Subcutaneous abdominal adipose tissue (tissue), 5 donors: Measurements from ENCODE around the gene SYCP2L.

Experiments used
- H3K27ac ChIP-seq: one replicate; pipeline ENCODE4 v1.7.0; 2013; ENCODE audit warnings: low read depth, mild to moderate bottlenecking, inconsistent platforms, low read length, moderate library complexity
- H3K27me3 ChIP-seq, 5 donors: one replicate each; pipeline ENCODE4 v1.7.0; 2013; ENCODE audit warnings: low read length in 5 of 5, inconsistent platforms in 1 of 5; ENCODE audit not compliant: control insufficient read depth in 5 of 5, insufficient read depth in 4 of 5
- H3K36me3 ChIP-seq, 5 donors: one replicate each; pipeline ENCODE4 v1.7.0; 2013; ENCODE audit warnings: low read length in 5 of 5; ENCODE audit not compliant: control insufficient read depth in 5 of 5, insufficient read depth in 5 of 5
- H3K4me1 ChIP-seq, 5 donors: one replicate each; pipeline ENCODE4 v1.7.0; 2013; ENCODE audit warnings: low read length in 5 of 5, mild to moderate bottlenecking in 3 of 5, moderate library complexity in 1 of 5; ENCODE audit not compliant: control insufficient read depth in 5 of 5, insufficient read depth in 5 of 5
- H3K4me3 ChIP-seq, 5 donors: one replicate each; pipeline ENCODE4 v1.7.0; 2013; ENCODE audit warnings: low read length in 5 of 5, low read depth in 1 of 5
- H3K9ac ChIP-seq, 5 donors: one replicate each; pipeline ENCODE4 v1.7.0; 2013; ENCODE audit warnings: low read length in 5 of 5, mild to moderate bottlenecking in 4 of 5, moderate library complexity in 3 of 5
- H3K9me3 ChIP-seq, 5 donors: one replicate each; pipeline ENCODE4 v1.7.0; 2013; ENCODE audit warnings: low read length in 5 of 5; ENCODE audit not compliant: control insufficient read depth in 5 of 5
- donor health status: healthy.
- donor health status: healthy.
- donor health status: healthy.
- donor health status: healthy.
- donor health status: healthy.

SYCP2L gene

DNA sequence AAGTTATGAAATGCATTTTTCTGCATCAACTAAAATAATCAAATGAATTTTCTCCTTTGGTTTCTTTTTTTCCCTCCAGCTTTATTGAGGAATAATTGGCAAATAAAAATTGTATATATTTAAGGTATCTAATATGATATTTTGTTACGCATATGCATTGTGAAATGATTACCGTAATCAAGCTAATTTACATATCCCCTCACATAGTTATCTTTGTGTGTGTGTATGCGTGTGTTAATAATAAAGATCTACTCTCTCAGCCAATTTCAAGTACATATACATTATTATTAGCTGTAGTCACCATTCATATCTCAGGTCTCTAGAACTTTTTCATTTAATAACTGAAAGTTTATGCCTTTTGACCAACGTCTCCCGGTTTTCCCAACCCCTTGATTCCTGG lies 61.1 kb downstream of the SYCP2L start:
- no peak overlapping the region for H3K9ac ChIP-seq
- H3K27ac ChIP-seq, result no peak overlapping the region
- H3K27me3 ChIP-seq, result no peaks in the 10 kb centered on the region
- no peaks in the 10 kb centered on the region for H3K4me1 ChIP-seq
- no peaks in the 10 kb centered on the region for H3K36me3 ChIP-seq
- no peaks in the 10 kb centered on the region for H3K9me3 ChIP-seq
- no peak overlapping the region for H3K4me3 ChIP-seq

DNA sequence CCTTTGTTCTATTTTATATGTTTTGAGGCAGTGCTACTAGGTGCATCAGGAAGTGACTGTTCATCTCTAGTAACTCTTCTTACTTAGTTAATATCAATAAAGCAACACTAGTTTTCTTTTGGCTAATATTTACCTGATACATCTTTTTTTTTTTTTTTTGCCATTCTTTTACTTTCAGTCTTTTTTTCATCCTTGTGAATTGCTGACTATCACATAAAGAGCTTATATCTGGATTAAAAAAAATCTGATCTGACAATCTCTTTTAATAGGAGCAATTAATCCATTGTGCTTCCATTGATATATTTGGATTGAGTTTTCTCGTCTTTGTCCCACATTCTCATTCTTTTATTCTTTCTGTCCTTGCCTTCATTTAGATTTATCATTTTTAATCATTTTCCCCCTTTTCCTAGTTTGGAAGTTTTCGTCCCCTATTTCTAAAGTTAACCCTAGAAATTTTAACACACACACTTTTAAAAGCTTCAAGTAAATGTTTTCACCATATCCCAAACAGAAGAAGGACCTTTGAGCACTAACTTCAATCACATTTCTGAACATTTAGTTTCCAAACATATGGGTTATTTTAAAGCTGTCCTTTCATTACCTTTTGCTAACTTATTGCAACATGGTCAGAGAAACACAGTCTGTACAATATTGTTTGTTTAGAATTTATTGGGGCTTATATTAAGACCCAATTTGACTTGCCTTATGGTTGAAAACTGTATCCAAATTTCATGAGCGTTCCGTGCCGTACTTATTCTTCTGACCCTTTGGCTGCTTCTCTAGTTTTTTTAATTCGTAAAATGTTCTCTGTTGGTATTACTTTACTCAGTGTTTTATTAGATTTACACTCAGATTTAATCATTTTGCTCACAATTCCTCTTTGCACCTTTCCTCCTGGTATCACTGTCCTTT lies 63.0 kb downstream of the SYCP2L start:
- no peak overlapping the region for H3K27ac ChIP-seq
- no peaks in the 10 kb centered on the region for H3K27me3 ChIP-seq
- H3K4me1 ChIP-seq, result no peaks in the 10 kb centered on the region
- no peak overlapping the region for H3K9ac ChIP-seq
- no peaks in the 10 kb centered on the region for H3K9me3 ChIP-seq
- H3K36me3 ChIP-seq, result no peaks in the 10 kb centered on the region
- no peak overlapping the region for H3K4me3 ChIP-seq

DNA sequence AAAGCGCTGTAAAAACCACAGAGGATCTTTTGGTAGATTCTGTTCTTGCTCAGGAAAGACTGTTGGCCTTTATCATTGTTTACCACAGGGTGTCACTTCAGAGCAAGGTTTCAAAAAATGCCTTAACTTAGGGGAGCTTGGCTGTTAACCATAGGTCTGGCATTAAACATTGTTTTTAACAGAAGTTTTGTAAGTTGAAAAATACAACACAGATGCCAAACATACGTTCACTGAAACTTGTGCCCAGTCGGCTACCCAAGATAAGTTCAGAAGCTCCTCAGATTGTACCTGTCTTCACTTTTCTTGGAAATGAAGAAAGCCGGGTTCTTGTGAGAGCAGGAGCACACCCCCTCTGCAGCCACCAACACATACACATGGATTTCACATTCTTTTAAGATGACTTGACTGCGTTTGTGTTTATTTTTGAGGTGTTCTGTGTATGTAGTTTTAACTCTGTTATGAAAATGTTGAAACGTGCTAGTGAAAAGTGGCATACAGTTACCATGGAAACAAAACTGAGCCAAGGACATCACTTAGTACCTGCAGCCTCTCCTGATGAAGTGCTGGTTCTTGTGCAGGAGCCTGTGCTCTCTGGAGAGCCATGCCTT lies 64.9 kb downstream of the SYCP2L start:
- no peaks in the 10 kb centered on the region for H3K9me3 ChIP-seq
- no peak overlapping the region for H3K4me3 ChIP-seq
- no peak overlapping the region for H3K9ac ChIP-seq
- H3K4me1 ChIP-seq, result no peaks in the 10 kb centered on the region
- H3K27me3 ChIP-seq, result no peaks in the 10 kb centered on the region
- no peaks in the 10 kb centered on the region for H3K36me3 ChIP-seq
- no peak overlapping the region for H3K27ac ChIP-seq

DNA sequence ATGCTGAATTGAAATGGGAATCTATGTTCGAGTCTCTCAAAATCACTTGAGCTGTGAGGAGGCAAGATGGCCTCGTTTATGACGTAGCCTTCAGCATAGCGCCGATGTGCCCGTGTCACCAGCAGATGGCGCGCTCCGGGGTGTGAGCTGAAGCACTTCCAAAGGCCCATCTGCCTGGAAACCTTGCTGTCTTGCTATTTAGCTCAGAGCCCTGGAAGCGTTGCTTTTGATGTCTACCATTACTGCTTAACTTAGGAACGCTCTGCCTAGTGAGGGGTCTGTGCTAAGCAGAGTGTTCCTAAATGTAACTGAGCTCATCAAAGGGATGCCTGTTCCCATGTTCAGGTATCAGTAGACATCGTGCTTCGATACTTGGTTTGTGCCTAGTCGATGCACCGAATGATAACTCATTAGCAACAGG lies 67.7 kb downstream of the SYCP2L start:
- H3K9ac ChIP-seq, result no peak overlapping the region
- H3K4me1 ChIP-seq, result no peaks in the 10 kb centered on the region
- no peaks in the 10 kb centered on the region for H3K36me3 ChIP-seq
- no peak overlapping the region for H3K4me3 ChIP-seq
- no peaks in the 10 kb centered on the region for H3K9me3 ChIP-seq
- no peaks in the 10 kb centered on the region for H3K27me3 ChIP-seq
- H3K27ac ChIP-seq, result no peak overlapping the region

DNA sequence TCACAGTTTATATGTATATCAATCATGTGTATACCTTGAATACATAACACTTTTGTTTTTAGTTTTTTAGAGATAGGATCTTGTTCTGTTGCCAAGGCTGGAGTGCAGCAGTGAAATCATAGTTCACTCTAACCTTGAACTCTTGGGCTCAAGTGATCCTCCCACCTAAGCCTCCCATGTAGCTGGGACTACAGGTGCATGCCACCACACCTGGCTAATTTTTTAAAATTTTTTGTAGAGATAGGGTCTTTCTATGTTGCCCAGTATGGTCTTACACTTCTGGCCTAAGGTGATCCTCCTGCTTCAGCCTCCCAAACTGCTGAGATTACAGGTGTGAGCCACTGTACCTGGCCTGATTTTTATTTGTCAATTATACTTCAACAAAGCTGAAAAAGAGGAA lies 69.9 kb downstream of the SYCP2L start:
- Histone ChIP-seq H3K9ac (no peak overlapping the region), H3K27me3 (no peaks in the 10 kb centered on the region), H3K9me3 (no peaks in the 10 kb centered on the region), H3K4me1 (no peaks in the 10 kb centered on the region), H3K36me3 (no peaks in the 10 kb centered on the region), H3K4me3 (no peak overlapping the region), H3K27ac (no peak overlapping the region)

DNA sequence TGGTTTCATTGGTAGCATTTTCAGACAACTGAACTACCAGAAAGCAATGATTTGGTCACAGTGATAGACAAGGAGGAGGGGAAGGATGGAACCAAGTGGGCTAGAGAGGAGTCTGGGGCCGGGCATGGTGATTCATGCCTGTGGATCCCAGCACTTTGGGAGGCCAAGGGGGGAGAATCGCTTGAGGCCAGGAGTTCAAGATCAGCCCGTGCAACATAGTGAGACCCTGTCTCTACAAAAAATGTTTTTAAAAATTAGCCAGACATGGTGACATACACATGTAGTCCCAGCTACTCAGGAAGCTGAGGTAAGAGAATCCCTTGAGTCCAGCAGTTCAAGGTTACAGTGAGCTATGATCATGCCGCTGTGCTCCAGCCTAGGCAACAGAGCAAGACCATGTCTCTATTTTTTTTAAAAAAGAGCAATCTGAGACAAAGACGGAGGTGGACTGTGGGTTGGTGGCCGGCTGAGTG lies 70.6 kb downstream of the SYCP2L start:
- Histone ChIP-seq H3K27ac (no peak overlapping the region), H3K9ac (no peak overlapping the region), H3K9me3 (no peaks in the 10 kb centered on the region), H3K4me1 (no peaks in the 10 kb centered on the region), H3K4me3 (no peak overlapping the region), H3K27me3 (no peaks in the 10 kb centered on the region), H3K36me3 (no peaks in the 10 kb centered on the region)

DNA sequence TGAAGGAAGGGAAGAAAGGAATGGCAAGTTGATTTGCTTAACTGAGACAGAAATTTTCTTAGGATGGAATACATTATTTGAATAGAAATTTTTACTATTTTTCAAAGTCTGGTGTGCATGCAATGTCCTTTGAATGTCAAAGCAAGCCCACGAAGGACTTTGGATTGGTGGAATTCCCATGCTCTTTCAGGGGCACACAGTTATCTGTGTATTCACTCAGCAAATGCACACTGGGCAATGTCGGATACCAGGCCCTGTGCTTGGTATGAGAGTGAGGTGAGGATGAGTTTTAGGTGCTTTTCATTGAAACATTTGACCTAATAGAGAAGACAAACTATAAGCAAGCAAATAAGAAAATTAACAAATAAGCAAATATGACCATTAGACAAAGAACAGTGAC lies 73.3 kb downstream of the SYCP2L start:
- Histone ChIP-seq H3K9ac (no peak overlapping the region), H3K4me1 (no peaks in the 10 kb centered on the region), H3K27ac (no peak overlapping the region), H3K36me3 (no peaks in the 10 kb centered on the region), H3K27me3 (no peaks in the 10 kb centered on the region), H3K9me3 (no peaks in the 10 kb centered on the region), H3K4me3 (no peak overlapping the region)

DNA sequence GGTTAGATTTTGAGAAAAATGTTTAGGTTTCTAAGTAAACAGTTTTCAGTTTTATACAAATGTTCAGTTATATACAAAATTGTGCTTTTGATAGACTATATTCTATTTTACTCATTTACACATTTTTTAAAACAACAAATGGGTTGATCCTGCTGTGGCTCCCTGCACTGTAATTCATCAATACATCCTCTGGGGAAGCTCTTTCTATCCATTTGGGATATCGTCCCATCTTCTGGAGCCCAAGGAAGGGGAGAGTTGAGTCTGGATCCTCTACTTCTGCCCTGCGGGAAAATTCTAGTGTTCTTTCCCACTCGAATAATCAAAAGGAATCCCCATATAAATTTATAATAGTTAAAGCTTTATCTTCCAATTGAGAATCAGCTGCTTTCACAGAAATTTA lies 75.0 kb downstream of the SYCP2L start:
- Histone ChIP-seq H3K9ac (no peak overlapping the region), H3K36me3 (no peaks in the 10 kb centered on the region), H3K27me3 (no peaks in the 10 kb centered on the region), H3K4me3 (no peak overlapping the region), H3K9me3 (peaks cover 0 to 12% (median 0%) of the 10 kb centered on the region in 5 donors), H3K4me1 (no peaks in the 10 kb centered on the region), H3K27ac (no peak overlapping the region)

DNA sequence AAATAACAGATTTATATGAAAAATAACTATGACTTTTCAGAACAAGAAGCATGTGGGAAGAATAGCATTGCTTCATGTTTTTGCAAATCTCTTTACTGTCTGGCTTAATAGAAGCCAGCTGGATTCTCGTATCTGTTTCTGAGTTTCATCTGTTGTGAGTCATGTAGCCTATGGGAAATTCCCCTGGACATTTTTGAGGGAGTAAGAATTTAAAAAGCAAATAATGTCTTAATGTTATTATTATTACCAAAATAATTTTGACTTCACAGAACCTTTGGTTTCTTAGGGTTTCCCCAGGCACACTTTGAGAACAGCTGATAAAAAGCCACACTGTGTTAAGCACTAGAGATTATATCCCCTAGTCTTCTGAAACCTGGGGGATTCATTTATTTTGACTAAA lies 75.8 kb downstream of the SYCP2L start:
- Histone ChIP-seq H3K36me3 (no peaks in the 10 kb centered on the region), H3K4me3 (no peak overlapping the region), H3K4me1 (no peaks in the 10 kb centered on the region), H3K27ac (no peak overlapping the region), H3K9ac (no peak overlapping the region), H3K9me3 (peaks cover 0 to 12% (median 2%) of the 10 kb centered on the region in 5 donors), H3K27me3 (no peaks in the 10 kb centered on the region)

DNA sequence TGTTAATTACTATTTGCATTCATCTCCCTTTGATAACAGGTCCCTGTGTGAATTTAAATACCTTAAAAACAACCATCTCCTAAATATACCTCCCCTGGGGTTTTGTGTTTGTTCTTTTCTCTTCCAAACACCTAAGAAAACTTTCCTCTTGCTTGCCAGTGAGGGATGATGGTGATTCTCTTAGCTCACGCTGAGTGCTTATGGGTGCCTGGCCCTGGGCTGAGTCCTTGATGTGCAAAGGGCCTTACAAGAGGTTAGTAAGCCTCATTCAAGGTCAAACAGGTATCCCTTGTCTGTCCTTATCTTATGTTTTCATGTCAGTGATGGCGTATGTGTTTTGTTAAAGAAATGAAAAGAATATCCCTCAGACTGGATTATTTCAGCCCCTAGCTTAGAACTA lies 76.3 kb downstream of the SYCP2L start:
- Histone ChIP-seq H3K4me1 (no peaks in the 10 kb centered on the region), H3K36me3 (no peaks in the 10 kb centered on the region), H3K27me3 (no peaks in the 10 kb centered on the region), H3K9me3 (peaks cover 0 to 12% (median 3%) of the 10 kb centered on the region in 5 donors), H3K4me3 (no peak overlapping the region), H3K9ac (no peak overlapping the region), H3K27ac (no peak overlapping the region)
